RWPE1 (cell line): ENCODE data around the gene CENPO.

Experiments
- CTCF ChIA-PET: fragments of 350-600 bp; sonication (Branson Sonifier 250); formaldehyde crosslinking; extraction: SDS; loops from one replicate; lab custom pipeline; 2021; lab: Yijun Ruan, JAX
- POLR2A ChIA-PET: fragments of 400-600 bp; formaldehyde crosslinking; extraction: SDS; loops from one replicate; lab custom pipeline; 2020; ENCODE audit warnings: antibody characterized with exemption; ENCODE audit not compliant: low non-redundant PET; lab: Yijun Ruan, JAX
- DNase-seq: peaks from one replicate; pipeline ENCODE4 v3.0.0; 2012; ENCODE audit warnings: low spot score
- H3K27ac ChIP-seq: fragments of 450-650 bp; 2 replicates; pipeline ENCODE4 v1.5.1; 2017
- CTCF ChIP-seq: fragments of 450-650 bp; conservative IDR thresholded peaks from 2 replicates; pipeline ENCODE4 v1.5.1; 2017; ENCODE audit warnings: low read depth, mild to moderate bottlenecking

The CENPO gene

GRCh38 chr2:24838541-24838940 lies 45.3 kb downstream of the CENPO start:
- ChIA-PET POLR2A (no interaction called here), CTCF (no interaction called here)
- H3K27ac ChIP-seq, result no peak overlapping the region
- no peak for TF ChIP-seq CTCF
- no peak for DNase-seq

- TF ChIP-seq CTCF, result no peak
- CTCF ChIA-PET, result interaction anchor here (0.6 kb wide), 1 partner anchor 15 kb away, joined by 3 read pairs; no protein-coding TSS in a partner anchor
- POLR2A ChIA-PET, result no interaction called here
- no peak overlapping the region for H3K27ac ChIP-seq
- DNase-seq, result no peak
Observed at GRCh38 chr2:24839729-24840128, 46.5 kb downstream of the CENPO start.

GRCh38 chr2:24840164-24840869 lies 47.1 kb downstream of the CENPO start:
- H3K27ac ChIP-seq, result no peak overlapping the region
- POLR2A ChIA-PET, result no interaction called here
- no peak for DNase-seq
- CTCF ChIA-PET, result no interaction called here
- no peak for TF ChIP-seq CTCF

GRCh38 chr2:24840962-24841945 lies 48.0 kb downstream of the CENPO start:
- no peak for DNase-seq
- ChIA-PET POLR2A (no interaction called here), CTCF (interaction anchor here (0.6 kb wide), 1 partner anchor 600 kb away, joined by 3 read pairs; no protein-coding TSS in a partner anchor)
- H3K27ac ChIP-seq, result no peak overlapping the region
- no peak for TF ChIP-seq CTCF

GRCh38 chr2:24842081-24843050 lies 49.1 kb downstream of the CENPO start:
- no peak overlapping the region for H3K27ac ChIP-seq

More at GRCh38 chr2:24842081-24843050, 49.1 kb downstream of the CENPO start:
- no peak for TF ChIP-seq CTCF
- ChIA-PET CTCF (interaction anchor here (0.6 kb wide), 1 partner anchor 601 kb away, joined by 3 read pairs; no protein-coding TSS in a partner anchor), POLR2A (no interaction called here)
- DNase-seq, result no peak
